SK-N-SH treated with all-trans-retinoic acid at 6 μM for 48 hours (cell line): Measurements from ENCODE around the gene GALNT11.
"Not testable (repeated sequence)": the region's sequence is repeated elsewhere in the genome, so short reads cannot be mapped to it uniquely, and the experiment has no call there.

ENCODE experiments used
- ATAC-seq: fragments of 200-7000 bp; cut with Tn5 transposase; 3 replicates; pipeline ENCODE4 v1.9.1; 2020; ENCODE audit warnings: mild to moderate bottlenecking, moderate library complexity
- ARNTL ChIP-seq: fragments of 450-650 bp; formaldehyde crosslinking; IDR thresholded peaks from 2 replicates; pipeline ENCODE4 v1.5.0; 2020; ENCODE audit warnings: low read depth, mild to moderate bottlenecking, moderate library complexity, borderline replicate concordance
- BACH2 ChIP-seq: fragments of 250-450 bp; sonication (Bioruptor Pico); IDR thresholded peaks from 2 replicates; pipeline ENCODE4 v1.9.0; 2021; ENCODE audit warnings: mild to moderate bottlenecking, borderline replicate concordance
- ESRRG ChIP-seq: fragments of 250-450 bp; sonication (Bioruptor Pico); IDR thresholded peaks from 2 replicates; pipeline ENCODE4 v1.6.1; 2021; ENCODE audit warnings: mild to moderate bottlenecking
- GLIS3 ChIP-seq: fragments of 250-450 bp; sonication (Bioruptor Pico); IDR thresholded peaks from 2 replicates; pipeline ENCODE4 v1.5.0; 2020; ENCODE audit warnings: mild to moderate bottlenecking, moderate library complexity
- ISL1 ChIP-seq: fragments of 250-450 bp; sonication (Bioruptor Pico); IDR thresholded peaks from 2 replicates; pipeline ENCODE4 v2.1.2; 2022; ENCODE audit warnings: mild to moderate bottlenecking, moderate library complexity
- OSR1 ChIP-seq: fragments of 250-450 bp; sonication (Bioruptor Pico); IDR thresholded peaks from 2 replicates; pipeline ENCODE4 v1.8.0; 2022; ENCODE audit warnings: moderate library complexity, mild to moderate bottlenecking, inconsistent platforms
- RARB ChIP-seq: fragments of 250-450 bp; sonication (Bioruptor Pico); IDR thresholded peaks from 2 replicates; pipeline ENCODE4 v1.8.0; 2021; ENCODE audit warnings: mild to moderate bottlenecking, moderate library complexity
- SNAI2 ChIP-seq: fragments of 250-450 bp; sonication (Bioruptor Pico); IDR thresholded peaks from 2 replicates; pipeline ENCODE4 v1.5.0; 2020; ENCODE audit warnings: mild to moderate bottlenecking, moderate library complexity
- TCF4 ChIP-seq: fragments of 250-450 bp; sonication (Bioruptor Pico); IDR thresholded peaks from 2 replicates; pipeline ENCODE4 v1.8.0; 2021; ENCODE audit warnings: mild to moderate bottlenecking, moderate library complexity, borderline replicate concordance
- TOX ChIP-seq: fragments of 250-450 bp; sonication (Bioruptor Pico); IDR thresholded peaks from 2 replicates; pipeline ENCODE4 v1.8.0; 2021; ENCODE audit warnings: mild to moderate bottlenecking, moderate library complexity, borderline replicate concordance
- ZC3H10 ChIP-seq: fragments of 250-450 bp; sonication (Bioruptor Pico); IDR thresholded peaks from 2 replicates; pipeline ENCODE4 v1.5.1; 2021; ENCODE audit warnings: mild to moderate bottlenecking, moderate library complexity
- ZFP30 ChIP-seq: fragments of 450-650 bp; formaldehyde crosslinking; IDR thresholded peaks from 2 replicates; pipeline ENCODE4 v1.5.0; 2022; ENCODE audit warnings: mild to moderate bottlenecking, moderate library complexity
- ZNF565 ChIP-seq: fragments of 450-650 bp; formaldehyde crosslinking; conservative IDR thresholded peaks from 2 replicates; pipeline ENCODE4 v1.5.0; 2020; ENCODE audit warnings: low read depth, mild to moderate bottlenecking, moderate library complexity
- ZNF70 ChIP-seq: fragments of 450-650 bp; formaldehyde crosslinking; IDR thresholded peaks from 2 replicates; pipeline ENCODE4 v1.5.0; 2020; ENCODE audit warnings: mild to moderate bottlenecking, moderate library complexity
- ZNF8 ChIP-seq: fragments of 450-650 bp; formaldehyde crosslinking; IDR thresholded peaks from 2 replicates; pipeline ENCODE4 v1.5.0; 2020; ENCODE audit warnings: mild to moderate bottlenecking, moderate library complexity
- TF ChIP-seq, protein P1 (sequence below): fragments of 250-450 bp; sonication (Bioruptor Pico); IDR thresholded peaks from 2 replicates; pipeline ENCODE4 v1.8.0; 2020; ENCODE audit warnings: mild to moderate bottlenecking, moderate library complexity, borderline replicate concordance
- TF ChIP-seq, protein P2 (sequence below): fragments of 250-450 bp; sonication (Bioruptor Pico); IDR thresholded peaks from 2 replicates; pipeline ENCODE4 v1.5.0; 2020; ENCODE audit warnings: mild to moderate bottlenecking, moderate library complexity
- TF ChIP-seq, protein P3 (sequence below): fragments of 250-450 bp; sonication (Bioruptor Pico); IDR thresholded peaks from 2 replicates; pipeline ENCODE4 v1.5.1; 2020; ENCODE audit warnings: low read depth, mild to moderate bottlenecking, moderate library complexity
- TF ChIP-seq, protein P4 (sequence below): fragments of 250-450 bp; sonication (Bioruptor Pico); IDR thresholded peaks from 2 replicates; pipeline ENCODE4 v1.8.0; 2021; ENCODE audit warnings: low read depth, mild to moderate bottlenecking, moderate library complexity, borderline replicate concordance

Gene GALNT11

DNA sequence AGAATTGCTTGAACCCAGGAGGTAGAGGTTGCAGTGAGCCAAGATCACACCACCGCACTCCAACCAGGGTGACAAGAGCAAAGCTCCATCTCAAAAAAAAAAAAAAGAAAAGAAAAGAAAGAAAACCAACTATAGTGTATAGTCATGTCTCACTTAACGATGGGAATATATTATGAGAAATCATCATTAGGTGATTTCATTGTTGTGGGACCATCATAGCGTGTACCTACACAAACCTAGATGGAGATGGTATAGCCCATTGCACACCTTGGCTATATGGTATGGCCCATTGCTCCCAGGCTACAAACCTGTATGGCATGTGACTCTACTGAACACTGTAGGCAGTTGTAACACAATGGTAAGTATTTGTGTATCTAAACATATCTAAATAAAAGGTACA is 8.5 kb upstream of the GALNT11 start:
- ATAC-seq: no peak
- TF ChIP-seq ZNF565 (no peak), GLIS3 (CRISPR knock-in tag) (no peak), ISL1 (CRISPR knock-in tag) (no peak), ZNF8 (no peak), ZNF70 (CRISPR knock-in tag) (no peak), ESRRG (CRISPR knock-in tag) (no peak), SNAI2 (CRISPR knock-in tag) (no peak), RARB (CRISPR knock-in tag) (no peak)
- TF ChIP-seq, protein P1, sequence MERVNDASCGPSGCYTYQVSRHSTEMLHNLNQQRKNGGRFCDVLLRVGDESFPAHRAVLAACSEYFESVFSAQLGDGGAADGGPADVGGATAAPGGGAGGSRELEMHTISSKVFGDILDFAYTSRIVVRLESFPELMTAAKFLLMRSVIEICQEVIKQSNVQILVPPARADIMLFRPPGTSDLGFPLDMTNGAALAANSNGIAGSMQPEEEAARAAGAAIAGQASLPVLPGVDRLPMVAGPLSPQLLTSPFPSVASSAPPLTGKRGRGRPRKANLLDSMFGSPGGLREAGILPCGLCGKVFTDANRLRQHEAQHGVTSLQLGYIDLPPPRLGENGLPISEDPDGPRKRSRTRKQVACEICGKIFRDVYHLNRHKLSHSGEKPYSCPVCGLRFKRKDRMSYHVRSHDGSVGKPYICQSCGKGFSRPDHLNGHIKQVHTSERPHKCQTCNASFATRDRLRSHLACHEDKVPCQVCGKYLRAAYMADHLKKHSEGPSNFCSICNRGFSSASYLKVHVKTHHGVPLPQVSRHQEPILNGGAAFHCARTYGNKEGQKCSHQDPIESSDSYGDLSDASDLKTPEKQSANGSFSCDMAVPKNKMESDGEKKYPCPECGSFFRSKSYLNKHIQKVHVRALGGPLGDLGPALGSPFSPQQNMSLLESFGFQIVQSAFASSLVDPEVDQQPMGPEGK (CRISPR knock-in tag): no peak
- TF ChIP-seq, protein P2, sequence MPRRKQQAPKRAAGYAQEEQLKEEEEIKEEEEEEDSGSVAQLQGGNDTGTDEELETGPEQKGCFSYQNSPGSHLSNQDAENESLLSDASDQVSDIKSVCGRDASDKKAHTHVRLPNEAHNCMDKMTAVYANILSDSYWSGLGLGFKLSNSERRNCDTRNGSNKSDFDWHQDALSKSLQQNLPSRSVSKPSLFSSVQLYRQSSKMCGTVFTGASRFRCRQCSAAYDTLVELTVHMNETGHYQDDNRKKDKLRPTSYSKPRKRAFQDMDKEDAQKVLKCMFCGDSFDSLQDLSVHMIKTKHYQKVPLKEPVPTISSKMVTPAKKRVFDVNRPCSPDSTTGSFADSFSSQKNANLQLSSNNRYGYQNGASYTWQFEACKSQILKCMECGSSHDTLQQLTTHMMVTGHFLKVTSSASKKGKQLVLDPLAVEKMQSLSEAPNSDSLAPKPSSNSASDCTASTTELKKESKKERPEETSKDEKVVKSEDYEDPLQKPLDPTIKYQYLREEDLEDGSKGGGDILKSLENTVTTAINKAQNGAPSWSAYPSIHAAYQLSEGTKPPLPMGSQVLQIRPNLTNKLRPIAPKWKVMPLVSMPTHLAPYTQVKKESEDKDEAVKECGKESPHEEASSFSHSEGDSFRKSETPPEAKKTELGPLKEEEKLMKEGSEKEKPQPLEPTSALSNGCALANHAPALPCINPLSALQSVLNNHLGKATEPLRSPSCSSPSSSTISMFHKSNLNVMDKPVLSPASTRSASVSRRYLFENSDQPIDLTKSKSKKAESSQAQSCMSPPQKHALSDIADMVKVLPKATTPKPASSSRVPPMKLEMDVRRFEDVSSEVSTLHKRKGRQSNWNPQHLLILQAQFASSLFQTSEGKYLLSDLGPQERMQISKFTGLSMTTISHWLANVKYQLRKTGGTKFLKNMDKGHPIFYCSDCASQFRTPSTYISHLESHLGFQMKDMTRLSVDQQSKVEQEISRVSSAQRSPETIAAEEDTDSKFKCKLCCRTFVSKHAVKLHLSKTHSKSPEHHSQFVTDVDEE (CRISPR knock-in tag): no peak
- TF ChIP-seq, protein P3, sequence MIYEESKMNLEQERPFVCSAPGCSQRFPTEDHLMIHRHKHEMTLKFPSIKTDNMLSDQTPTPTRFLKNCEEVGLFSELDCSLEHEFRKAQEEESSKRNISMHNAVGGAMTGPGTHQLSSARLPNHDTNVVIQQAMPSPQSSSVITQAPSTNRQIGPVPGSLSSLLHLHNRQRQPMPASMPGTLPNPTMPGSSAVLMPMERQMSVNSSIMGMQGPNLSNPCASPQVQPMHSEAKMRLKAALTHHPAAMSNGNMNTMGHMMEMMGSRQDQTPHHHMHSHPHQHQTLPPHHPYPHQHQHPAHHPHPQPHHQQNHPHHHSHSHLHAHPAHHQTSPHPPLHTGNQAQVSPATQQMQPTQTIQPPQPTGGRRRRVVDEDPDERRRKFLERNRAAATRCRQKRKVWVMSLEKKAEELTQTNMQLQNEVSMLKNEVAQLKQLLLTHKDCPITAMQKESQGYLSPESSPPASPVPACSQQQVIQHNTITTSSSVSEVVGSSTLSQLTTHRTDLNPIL (CRISPR knock-in tag): no peak

DNA sequence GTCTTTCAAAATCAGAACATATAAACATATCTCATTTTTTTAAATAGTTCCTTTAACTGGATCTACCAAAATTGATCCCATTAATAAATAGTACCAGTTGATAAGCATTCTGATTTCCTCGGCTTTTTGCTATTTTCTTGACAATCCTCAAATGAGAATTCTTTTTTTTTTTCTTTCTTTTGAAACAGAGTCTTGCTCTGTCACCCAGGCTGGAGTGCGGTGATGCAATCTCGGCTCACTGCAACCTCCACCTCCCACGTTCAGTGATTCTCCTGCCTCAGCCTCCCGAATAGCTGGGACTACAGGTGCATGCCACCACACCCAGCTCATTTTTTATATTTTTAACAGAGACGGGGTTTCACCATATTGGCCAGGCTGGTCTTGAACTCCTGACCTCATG is 7.8 kb upstream of the GALNT11 start:
- ATAC-seq: not testable (repeated sequence)

DNA sequence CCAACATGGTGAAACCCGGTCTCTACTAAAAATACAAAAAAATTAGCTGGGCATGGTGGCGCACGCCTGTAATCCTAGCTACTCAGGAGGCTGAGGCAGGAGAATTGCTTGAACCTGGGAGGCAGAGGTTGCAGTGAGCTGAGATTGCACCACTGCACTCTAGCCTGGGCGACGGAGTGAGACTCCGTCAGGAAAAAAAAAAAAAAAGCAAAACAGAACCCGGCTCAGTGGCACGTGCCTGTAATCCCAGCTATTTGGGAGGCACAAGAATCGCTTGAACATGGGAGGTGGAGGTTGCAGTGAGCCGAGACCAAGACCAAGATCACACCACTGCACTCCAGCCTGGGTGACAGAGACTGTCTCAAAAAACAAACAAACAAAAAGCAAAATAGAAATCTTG is 3.7 kb upstream of the GALNT11 start:
- not testable (repeated sequence) for ATAC-seq

DNA sequence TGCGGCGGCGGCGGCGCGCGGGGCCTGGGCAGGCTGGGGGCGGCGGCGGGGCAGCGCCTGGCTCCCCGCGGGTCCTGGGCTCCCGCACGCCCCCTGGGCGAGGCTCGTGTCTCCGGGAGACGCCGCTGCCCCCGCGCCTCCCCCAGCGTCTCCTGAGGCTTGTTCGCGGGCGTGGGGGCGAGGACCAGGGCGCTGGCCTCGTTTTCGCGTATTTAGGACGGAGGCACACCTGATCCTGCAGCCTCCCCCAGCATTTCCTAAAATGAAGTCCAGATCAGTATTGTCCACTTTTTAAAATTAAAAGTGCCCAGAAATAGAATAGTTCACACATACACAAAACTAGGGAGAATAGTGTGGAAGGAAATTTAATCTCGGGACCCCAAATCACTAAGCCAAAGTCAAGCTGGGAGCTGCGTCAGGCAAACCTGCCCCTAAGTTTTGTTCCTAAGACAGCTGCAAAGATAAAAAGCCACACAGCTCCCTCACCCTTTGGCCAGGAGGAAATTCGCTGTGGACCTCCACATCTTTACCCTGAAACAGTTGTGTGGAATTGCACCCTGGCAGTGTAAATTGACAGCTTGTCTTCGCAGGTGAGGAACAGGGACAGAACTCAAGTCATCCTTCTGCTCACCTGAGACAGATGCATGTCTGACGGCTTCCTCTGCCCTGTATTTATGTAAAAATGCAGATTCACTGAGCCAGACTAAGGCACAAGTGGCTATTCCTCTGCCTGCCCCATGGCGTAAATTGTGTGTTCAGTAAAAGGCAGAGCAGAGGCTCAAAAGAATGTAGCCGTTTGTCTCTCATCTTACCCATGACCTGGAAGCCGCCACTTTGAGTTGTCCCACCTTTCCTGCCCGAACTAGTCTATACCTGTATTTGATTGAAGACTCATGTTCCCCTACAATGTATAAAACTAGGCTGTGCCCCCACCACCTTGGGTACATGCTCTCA is 740 bp downstream of the GALNT11 start:
- no peak for ATAC-seq

DNA sequence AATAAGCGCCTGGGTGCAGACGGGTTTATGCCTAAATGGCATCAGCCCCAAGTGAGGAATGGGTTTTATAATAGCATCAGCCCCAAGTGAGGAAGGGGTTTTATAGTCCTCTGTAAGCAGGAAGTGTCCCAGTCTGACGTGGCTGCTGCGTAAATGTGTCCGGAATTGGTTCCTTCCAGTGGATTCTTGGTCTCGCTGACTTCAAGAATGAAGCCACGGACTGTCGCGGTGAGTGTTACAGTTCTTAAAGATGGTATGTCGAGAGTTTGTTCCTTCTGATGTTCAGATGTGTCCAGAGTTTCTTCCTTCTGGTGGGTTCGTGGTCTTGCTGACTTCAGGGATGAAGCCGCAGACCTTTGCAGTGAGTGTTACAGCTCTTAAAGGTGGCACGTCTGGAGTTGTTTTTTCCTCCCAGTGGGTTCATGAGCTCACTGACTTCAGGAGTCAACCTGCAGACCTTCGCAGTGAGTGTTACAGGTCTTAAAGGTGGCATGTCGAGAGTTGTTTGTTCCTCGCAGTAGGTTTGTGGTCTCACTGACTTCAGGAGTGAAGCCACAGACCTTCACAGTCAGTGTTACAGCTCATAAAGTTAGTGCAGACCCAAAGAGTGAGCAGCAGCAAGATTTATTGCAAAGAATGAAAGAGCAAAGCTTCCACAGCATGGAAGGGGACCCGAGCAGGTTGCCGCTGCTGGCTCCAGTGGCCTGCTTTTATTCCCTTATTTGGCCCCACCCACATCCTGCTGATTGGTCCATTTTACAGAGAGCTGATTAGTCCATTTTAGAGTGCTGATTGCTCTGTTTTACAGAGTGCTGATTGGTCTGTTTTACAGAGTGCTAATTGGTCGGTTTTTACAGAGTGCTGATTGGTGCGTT is 2.3 kb downstream of the GALNT11 start:
- not testable (repeated sequence) for ATAC-seq

More for the DNA sequence above, 740 bp downstream of the GALNT11 start:
- TF ChIP-seq BACH2 (CRISPR knock-in tag): no peak
- no peak for TF ChIP-seq ZNF565
- TF ChIP-seq, protein P4, sequence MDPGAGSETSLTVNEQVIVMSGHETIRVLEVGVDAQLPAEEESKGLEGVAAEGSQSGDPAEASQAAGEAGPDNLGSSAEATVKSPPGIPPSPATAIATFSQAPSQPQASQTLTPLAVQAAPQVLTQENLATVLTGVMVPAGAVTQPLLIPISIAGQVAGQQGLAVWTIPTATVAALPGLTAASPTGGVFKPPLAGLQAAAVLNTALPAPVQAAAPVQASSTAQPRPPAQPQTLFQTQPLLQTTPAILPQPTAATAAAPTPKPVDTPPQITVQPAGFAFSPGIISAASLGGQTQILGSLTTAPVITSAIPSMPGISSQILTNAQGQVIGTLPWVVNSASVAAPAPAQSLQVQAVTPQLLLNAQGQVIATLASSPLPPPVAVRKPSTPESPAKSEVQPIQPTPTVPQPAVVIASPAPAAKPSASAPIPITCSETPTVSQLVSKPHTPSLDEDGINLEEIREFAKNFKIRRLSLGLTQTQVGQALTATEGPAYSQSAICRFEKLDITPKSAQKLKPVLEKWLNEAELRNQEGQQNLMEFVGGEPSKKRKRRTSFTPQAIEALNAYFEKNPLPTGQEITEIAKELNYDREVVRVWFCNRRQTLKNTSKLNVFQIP (CRISPR knock-in tag): no peak
- no peak for TF ChIP-seq ZNF70 (CRISPR knock-in tag)
- TF ChIP-seq RARB (CRISPR knock-in tag): no peak
- no peak for TF ChIP-seq TCF4 (CRISPR knock-in tag)
- TF ChIP-seq, protein P3 (CRISPR knock-in tag): no peak
- no peak for TF ChIP-seq ARNTL (CRISPR knock-in tag)
- TF ChIP-seq ZC3H10 (CRISPR knock-in tag): no peak
- TF ChIP-seq TOX (CRISPR knock-in tag): no peak
- no peak for TF ChIP-seq ZFP30 (CRISPR knock-in tag)
- TF ChIP-seq ZNF8: no peak
- no peak for TF ChIP-seq OSR1 (CRISPR knock-in tag)

DNA sequence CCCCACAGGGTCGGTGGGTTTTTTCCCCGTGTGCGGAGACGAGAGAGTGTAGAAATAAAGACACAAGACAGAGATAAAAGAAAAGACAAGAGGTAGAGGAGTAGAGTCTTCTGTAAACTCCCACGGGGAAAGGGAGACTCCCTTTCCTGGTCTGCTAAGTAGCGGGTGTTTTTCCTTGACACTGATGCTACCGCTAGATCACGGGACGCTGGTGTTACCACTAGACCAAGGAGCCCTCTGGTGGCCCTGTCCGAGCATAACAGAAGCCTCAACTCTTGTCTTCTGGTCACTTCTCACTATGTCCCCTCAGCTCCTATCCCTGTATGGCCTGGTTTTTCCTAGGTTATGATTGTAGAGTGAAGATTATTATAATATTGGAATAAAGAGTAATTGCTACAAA is 4.6 kb downstream of the GALNT11 start:
- not testable (repeated sequence) for ATAC-seq

DNA sequence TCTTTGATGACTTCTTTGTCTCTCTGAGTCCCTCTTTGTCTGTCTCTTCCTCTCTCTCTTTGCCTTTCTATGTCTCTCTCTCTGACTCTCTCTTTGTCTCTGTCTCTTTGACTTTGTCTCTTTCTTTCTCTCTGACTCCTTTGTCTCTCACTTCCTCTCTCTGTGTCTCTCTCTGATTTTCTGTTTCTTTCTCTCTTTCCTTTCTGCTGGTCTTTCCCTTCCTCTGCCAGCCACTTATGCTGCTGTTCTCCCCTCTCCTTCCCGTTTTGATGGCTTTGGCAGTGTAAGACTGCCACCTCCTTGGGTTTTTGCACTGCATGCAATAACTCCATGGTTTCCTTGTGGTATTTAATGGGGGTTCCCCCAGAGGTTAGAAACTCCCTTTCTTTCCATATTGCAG is 5.2 kb downstream of the GALNT11 start:
- ATAC-seq: not testable (repeated sequence)
